Breast epithelium (tissue), 4 donors: ENCODE data around the gene ZFR2. TPM values are rescaled to one million over a fixed set of nuclear protein-coding genes. Genes with fewer than 3 reads are reported as not detected.

Source experiments
- DNase-seq, 2 donors: peaks; one replicate each; pipeline ENCODE4 v3.0.0-alpha.2; 2019; ENCODE audit warnings: low spot score in 2 of 2
- H3K27ac ChIP-seq, 2 donors: fragments of 200-600 bp; sonication (generic) in 1 of 2; one replicate each; pipeline ENCODE4 v1.5.1; 2016 to 2019; ENCODE audit warnings: mild to moderate bottlenecking in 1 of 2
- H3K27me3 ChIP-seq, 2 donors: fragments of 200-600 bp; sonication (generic) in 1 of 2; one replicate each; pipeline versions ENCODE4 v1.5.1 to v1.6.0; 2017 to 2019; ENCODE audit warnings: control low read depth in 1 of 2, mild to moderate bottlenecking in 1 of 2
- H3K36me3 ChIP-seq: fragments of 200-600 bp; one replicate; pipeline ENCODE4 v1.5.1; 2019
- H3K4me1 ChIP-seq, 2 donors: fragments of 200-600 bp; sonication (generic); one replicate each; pipeline ENCODE4 v1.5.1; 2016 to 2019; ENCODE audit warnings: control low read depth in 1 of 2
- H3K4me3 ChIP-seq, 3 donors: fragments of 200-600 bp; sonication (generic); 1 replicate in 2 of 3; 2 replicates in 1 of 3; pipeline ENCODE4 v1.5.1; 2016 to 2019; ENCODE audit warnings: mild to moderate bottlenecking in 3 of 3, moderate library complexity in 2 of 3
- H3K9me3 ChIP-seq, 2 donors: fragments of 200-600 bp; sonication (generic) in 1 of 2; one replicate each; pipeline ENCODE4 v1.5.1; 2016 to 2019; ENCODE audit warnings: control low read depth in 1 of 2
- CTCF ChIP-seq, 3 donors: fragments of 450-650 bp; IDR thresholded peaks; one replicate each; pipeline ENCODE4 v1.5.1; 2016 to 2017; ENCODE audit warnings: antibody characterized with exemption in 3 of 3, mild to moderate bottlenecking in 3 of 3, moderate library complexity in 3 of 3
- POLR2A ChIP-seq: fragments of 450-650 bp; IDR thresholded peaks from one replicate; pipeline ENCODE4 v1.6.1; 2016; ENCODE audit warnings: antibody characterized with exemption, mild to moderate bottlenecking, moderate library complexity
- POLR2AphosphoS5 ChIP-seq, 3 donors: sonication (generic); formaldehyde crosslinking; IDR thresholded peaks; one replicate each; pipeline ENCODE4 v1.6.1; 2017; ENCODE audit warnings: antibody characterized with exemption in 3 of 3
- intact Hi-C: fragments of 100-400 bp; cut with DNase I; formaldehyde crosslinking; loops from one replicate; pipeline ENCODE4 v1.15.1; 2023; ENCODE audit warnings: low total_unique reads
- total RNA-seq, 3 donors: library from RNA; depleted of rRNA; stranded (reverse); fragments of >200 nt; gene quantifications; one replicate each; pipeline ENCODE4 v1.1.0, GENCODE V29; 2016

Gene ZFR2
- total RNA-seq, 3 donors from 2014 or later, result 0.98 TPM; not detected in 2

GRCh38 chr19:3873151-3873550 lies 4.3 kb upstream of the ZFR2 start:
- H3K36me3 ChIP-seq, result no peaks in the 10 kb centered on the region
- H3K27me3 ChIP-seq, result peaks cover 5 to 38% of the 10 kb centered on the region in 2 donors
- H3K4me3 ChIP-seq, result no peak overlapping the region
- DNase-seq, result no peak
- peaks cover 0 to 5% of the 10 kb centered on the region in 2 donors for H3K9me3 ChIP-seq
- H3K4me1 ChIP-seq, result no peaks in the 10 kb centered on the region
- TF ChIP-seq POLR2AphosphoS5 (IDR thresholded peaks at IDR 0.05) (no peak), CTCF (IDR thresholded peaks at IDR 0.05) (no peak), POLR2A (no peak)
- intact Hi-C loops, result no loop called here
- no peak overlapping the region for H3K27ac ChIP-seq

GRCh38 chr19:3867971-3868769 lies 668 bp downstream of the ZFR2 start:
- Histone ChIP-seq H3K36me3 (no peaks in the 10 kb centered on the region), H3K4me3 (peak overlapping the region in 2 of 3 donors; percentile 24 to 56), H3K9me3 (peaks cover 0 to 5% of the 10 kb centered on the region in 2 donors), H3K4me1 (no peaks in the 10 kb centered on the region), H3K27me3 (peaks cover 5 to 45% of the 10 kb centered on the region in 2 donors), H3K27ac (no peak overlapping the region)
- intact Hi-C loops, result no loop called here
- no peak for TF ChIP-seq POLR2AphosphoS5 (IDR thresholded peaks at IDR 0.05)
- no peak for DNase-seq

GRCh38 chr19:3866910-3867638 lies 1.8 kb downstream of the ZFR2 start:
- no peak for DNase-seq
- peaks cover 0 to 5% of the 10 kb centered on the region in 2 donors for H3K9me3 ChIP-seq
- TF ChIP-seq POLR2A, result no peak
- TF ChIP-seq POLR2AphosphoS5 (IDR thresholded peaks at IDR 0.05), result no peak
- TF ChIP-seq CTCF (IDR thresholded peaks at IDR 0.05), result no peak
- no peaks in the 10 kb centered on the region for H3K4me1 ChIP-seq
- no peaks in the 10 kb centered on the region for H3K36me3 ChIP-seq
- H3K4me3 ChIP-seq, result no peak overlapping the region
- no peak overlapping the region for H3K27ac ChIP-seq
- peaks cover 5 to 45% of the 10 kb centered on the region in 2 donors for H3K27me3 ChIP-seq
- intact Hi-C loops, result no loop called here

- TF ChIP-seq POLR2AphosphoS5 (IDR thresholded peaks at IDR 0.05), result no peak
- no peak for TF ChIP-seq CTCF (IDR thresholded peaks at IDR 0.05)
- no peak for TF ChIP-seq POLR2A
- no peak for DNase-seq
- Histone ChIP-seq H3K9me3 (no peaks in the 10 kb centered on the region), H3K27me3 (peaks cover 3 to 21% of the 10 kb centered on the region in 2 donors), H3K4me1 (no peaks in the 10 kb centered on the region), H3K36me3 (no peaks in the 10 kb centered on the region), H3K4me3 (no peak overlapping the region), H3K27ac (no peak overlapping the region)
- intact Hi-C loops, result no loop called here
Measured at GRCh38 chr19:3863648-3864047, 5.2 kb downstream of the ZFR2 start.

GRCh38 chr19:3862826-3863500 lies 5.9 kb downstream of the ZFR2 start:
- no peaks in the 10 kb centered on the region for H3K9me3 ChIP-seq
- H3K27ac ChIP-seq, result no peak overlapping the region
- intact Hi-C loops, result no loop called here
- H3K27me3 ChIP-seq, result peaks cover 0 to 14% of the 10 kb centered on the region in 2 donors
- no peak for DNase-seq
- TF ChIP-seq CTCF (IDR thresholded peaks at IDR 0.05) (no peak), POLR2AphosphoS5 (IDR thresholded peaks at IDR 0.05) (no peak), POLR2A (no peak)
- no peaks in the 10 kb centered on the region for H3K36me3 ChIP-seq
- no peak overlapping the region for H3K4me3 ChIP-seq
- no peaks in the 10 kb centered on the region for H3K4me1 ChIP-seq
